ENCODE data around the gene VPS45. TPM values are rescaled to one million over a fixed set of nuclear protein-coding genes. Genes with fewer than 3 reads are reported as not detected.

VPS45 gene
- total and polyA plus RNA-seq, 4 donors: 7.7 to 24.2 (median 14.1) TPM

GRCh38 chr1:150149271-150150132 is 81.9 kb downstream of the VPS45 start, which contains the start of gene PLEKHO1:
PLEKHO1 (plus strand) TSS chr1:150149916; CDS start chr1:150150258, 342 bp downstream.
- H3K27ac ChIP-seq (ENCODE audit: low read depth in 1 of 2, low read length in 2 of 2): peak within 1 kb of the TSS; percentile 63 to 73
- peak within 1 kb of the TSS; percentile 44 to 58 for H3K9ac ChIP-seq (ENCODE audit: low read depth in 1 of 2, low read length in 2 of 2)
- H3K36me3 ChIP-seq (ENCODE audit: control insufficient read depth in 4 of 4, insufficient read depth in 3 of 4, low read depth in 1 of 4, low read length in 3 of 4): peaks cover 0 to 4% (median 1%) of the 10 kb centered on the region in 4 donors
- H3K4me3 ChIP-seq (ENCODE audit: low read depth in 1 of 3, low read length in 3 of 3): peak within 1 kb of the TSS; percentile 35 to 85 (median 55)
- TF ChIP-seq MAX (IDR thresholded peaks at IDR 0.05): no peak
- H3K9me3 ChIP-seq (ENCODE audit: control insufficient read depth in 4 of 4, low read length in 3 of 4): no peaks in the 10 kb centered on the region
- no peaks in the 10 kb centered on the region for H3K27me3 ChIP-seq (ENCODE audit: control insufficient read depth in 4 of 4, insufficient read depth in 4 of 4, low read length in 3 of 4)
- DNase-seq (ENCODE audit: low spot score): no peak
- whole genome bisulfite sequencing: 3% methylated on average over 89 of the region's 89 CpGs
- H3K4me1 ChIP-seq (ENCODE audit: control insufficient read depth in 4 of 4, insufficient read depth in 4 of 4, low read length in 3 of 4): peaks cover 0 to 5% (median 1%) of the 10 kb centered on the region in 4 donors

- Histone ChIP-seq H3K36me3 (ENCODE audit: control insufficient read depth in 4 of 4, insufficient read depth in 3 of 4, low read depth in 1 of 4, low read length in 3 of 4) (peaks cover 0 to 4% (median 0%) of the 10 kb centered on the region in 4 donors), H3K4me3 (ENCODE audit: low read depth in 1 of 3, low read length in 3 of 3) (peak overlapping the region; percentile 35 to 85 (median 40)), H3K27me3 (ENCODE audit: control insufficient read depth in 4 of 4, insufficient read depth in 4 of 4, low read length in 3 of 4) (no peaks in the 10 kb centered on the region), H3K4me1 (ENCODE audit: control insufficient read depth in 4 of 4, insufficient read depth in 4 of 4, low read length in 3 of 4) (peaks cover 0 to 5% (median 1%) of the 10 kb centered on the region in 4 donors), H3K9me3 (ENCODE audit: control insufficient read depth in 4 of 4, low read length in 3 of 4) (no peaks in the 10 kb centered on the region), H3K27ac (ENCODE audit: low read depth in 1 of 2, low read length in 2 of 2) (peak overlapping the region; percentile 63 to 67), H3K9ac (ENCODE audit: low read depth in 1 of 2, low read length in 2 of 2) (peak overlapping the region in 1 of 2 donors; percentile 36)
- TF ChIP-seq MAX (IDR thresholded peaks at IDR 0.05) (no peak), SP1 (IDR thresholded peaks at IDR 0.05) (no peak), FOXA2 (IDR thresholded peaks at IDR 0.05) (no peak), FOXA1 (IDR thresholded peaks at IDR 0.05) (no peak), ATF3 (IDR thresholded peaks at IDR 0.05) (no peak), GABPA (IDR thresholded peaks at IDR 0.05 in 1 of 2, conservative IDR thresholded peaks at IDR 0.05 in 1 of 2) (no peak), REST (IDR thresholded peaks at IDR 0.05) (no peak)
- TF ChIP-seq, protein P1, sequence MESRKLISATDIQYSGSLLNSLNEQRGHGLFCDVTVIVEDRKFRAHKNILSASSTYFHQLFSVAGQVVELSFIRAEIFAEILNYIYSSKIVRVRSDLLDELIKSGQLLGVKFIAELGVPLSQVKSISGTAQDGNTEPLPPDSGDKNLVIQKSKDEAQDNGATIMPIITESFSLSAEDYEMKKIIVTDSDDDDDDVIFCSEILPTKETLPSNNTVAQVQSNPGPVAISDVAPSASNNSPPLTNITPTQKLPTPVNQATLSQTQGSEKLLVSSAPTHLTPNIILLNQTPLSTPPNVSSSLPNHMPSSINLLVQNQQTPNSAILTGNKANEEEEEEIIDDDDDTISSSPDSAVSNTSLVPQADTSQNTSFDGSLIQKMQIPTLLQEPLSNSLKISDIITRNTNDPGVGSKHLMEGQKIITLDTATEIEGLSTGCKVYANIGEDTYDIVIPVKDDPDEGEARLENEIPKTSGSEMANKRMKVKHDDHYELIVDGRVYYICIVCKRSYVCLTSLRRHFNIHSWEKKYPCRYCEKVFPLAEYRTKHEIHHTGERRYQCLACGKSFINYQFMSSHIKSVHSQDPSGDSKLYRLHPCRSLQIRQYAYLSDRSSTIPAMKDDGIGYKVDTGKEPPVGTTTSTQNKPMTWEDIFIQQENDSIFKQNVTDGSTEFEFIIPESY (IDR thresholded peaks at IDR 0.05): no peak
- WGBS: 7% methylated on average over 114 of the region's 114 CpGs
- DNase-seq (ENCODE audit: low spot score): no peak
Measured at GRCh38 chr1:150150133-150151021, 82.8 kb downstream of the VPS45 start.
